GM12865 (cell line): ENCODE results near the gene GDF3.
"Not testable (repeated sequence)": the region's sequence is repeated elsewhere in the genome, so short reads cannot be mapped to it uniquely, and the experiment has no call there.

Source experiments
- DNase-seq: peaks from one replicate; pipeline ENCODE4 v3.0.0; 2010; ENCODE audit warnings: low read depth
- H3K4me3 ChIP-seq: 2 replicates; pipeline ENCODE4 v1.5.1; 2011; ENCODE audit warnings: mild to moderate bottlenecking, low read depth, low read length, control low read depth
- CTCF ChIP-seq: IDR thresholded peaks from 2 replicates; pipeline ENCODE4 v1.5.1; 2011; ENCODE audit warnings: low read length, control low read depth, low read depth, inconsistent platforms; ENCODE audit not compliant: insufficient read depth; ENCODE audit errors: missing control alignments

The GDF3 gene

GRCh38 chr12:7695566-7696197 lies at the start of gene GDF3:
Gene GDF3, minus strand, starts transcription at chr12:7695775. Its CDS starts 47 bp downstream, at chr12:7695728.
- TF ChIP-seq CTCF = no peak
- H3K4me3 ChIP-seq = no peak within 1 kb of the TSS
- no peak for DNase-seq

GRCh38 chr12:7732993-7733392 lies 37.4 kb upstream of the GDF3 start:
- no peak for DNase-seq
- no peak for TF ChIP-seq CTCF
- no peak overlapping the region for H3K4me3 ChIP-seq

GRCh38 chr12:7731486-7731885 lies 35.9 kb upstream of the GDF3 start:
- DNase-seq = no peak
- no peak overlapping the region for H3K4me3 ChIP-seq
- TF ChIP-seq CTCF = no peak

GRCh38 chr12:7730984-7731383 lies 35.4 kb upstream of the GDF3 start:
- not testable (repeated sequence) for H3K4me3 ChIP-seq, DNase-seq

- no peak overlapping the region for H3K4me3 ChIP-seq
- no peak for TF ChIP-seq CTCF
Observed at GRCh38 chr12:7729746-7730145, 34.2 kb upstream of the GDF3 start.

GRCh38 chr12:7723926-7724325 lies 28.4 kb upstream of the GDF3 start:
- no peak overlapping the region for H3K4me3 ChIP-seq
- no peak for DNase-seq
- TF ChIP-seq CTCF = no peak

More at GRCh38 chr12:7729746-7730145, 34.2 kb upstream of the GDF3 start:
- no peak for DNase-seq

GRCh38 chr12:7719946-7720730 lies 24.6 kb upstream of the GDF3 start:
- TF ChIP-seq CTCF = no peak
- no peak for DNase-seq
- H3K4me3 ChIP-seq = no peak overlapping the region
